ENCODE data around the gene TM9SF1. TPM values are rescaled to one million over a fixed set of nuclear protein-coding genes. Genes with fewer than 3 reads are reported as not detected.

Gene TM9SF1
- total and polyA plus RNA-seq, 2 of the 13 experiments (the other 11 are each of a cell fraction or from before 2014, with no cell fraction given), result 83.2 to 110 TPM

GRCh38 chr14:24195186-24196070, at the start of gene TM9SF1 (continued):
- peak; percentile 97 for TF ChIP-seq ZNF101 (CRISPR knock-in tag; IDR thresholded peaks at IDR 0.05; ENCODE audit: borderline replicate concordance, low read depth)
- no peak for TF ChIP-seq SRSF4 (IDR thresholded peaks at IDR 0.05; ENCODE audit: low read depth, low read length, poor library complexity, severe bottlenecking)
- TF ChIP-seq SETDB1 (CRISPR knock-in tag; IDR thresholded peaks at IDR 0.05; ENCODE audit: borderline replicate concordance), result peak; percentile 85; the same call in 1 of the 2 replicates
- peak; percentile 98 for TF ChIP-seq ZBTB8A (CRISPR knock-in tag; IDR thresholded peaks at IDR 0.05; ENCODE audit: borderline replicate concordance, low read depth)
- TF ChIP-seq SNAPC5 (CRISPR knock-in tag; IDR thresholded peaks at IDR 0.05; ENCODE audit: borderline replicate concordance), result peak; percentile 92; the same call in 1 of the 2 replicates
- no peak for TF ChIP-seq SP1 (IDR thresholded peaks at IDR 0.05)
- TF ChIP-seq SP1 (CRISPR knock-in tag; IDR thresholded peaks at IDR 0.05), result peak; percentile 88
- peak; percentile 98 for TF ChIP-seq ZNF446 (CRISPR knock-in tag; IDR thresholded peaks at IDR 0.05)
- peak; percentile 54 for TF ChIP-seq CTCF (CRISPR knock-in tag; IDR thresholded peaks at IDR 0.05)
- TF ChIP-seq AHR (CRISPR knock-in tag; IDR thresholded peaks at IDR 0.05), result no peak; the same call in none of the 2 replicates
- TF ChIP-seq PRDM4 (CRISPR knock-in tag; IDR thresholded peaks at IDR 0.05; ENCODE audit: borderline replicate concordance), result peak; percentile 79; the same call in 1 of the 2 replicates
- peak; percentile 87 for TF ChIP-seq HNRNPLL (IDR thresholded peaks at IDR 0.05; ENCODE audit: low read depth, low read length, poor library complexity, severe bottlenecking)
- TF ChIP-seq FOXP1 (IDR thresholded peaks at IDR 0.05), result no peak
- peak; percentile 43 for TF ChIP-seq FOXP1 (CRISPR knock-in tag; IDR thresholded peaks at IDR 0.05)
- TF ChIP-seq NFAT5 (CRISPR knock-in tag; IDR thresholded peaks at IDR 0.05), result peak; percentile 93
- peak; percentile 97 for TF ChIP-seq ZNF800 (CRISPR knock-in tag; IDR thresholded peaks at IDR 0.05)
